ENCODE results near the gene MLH3. TPM values are rescaled to one million over a fixed set of nuclear protein-coding genes. Genes with fewer than 3 reads are reported as not detected.
A peak's percentile ranks its signal among the peaks of the same experiment; 100 is the strongest.
"Not testable (repeated sequence)": the region's sequence is repeated elsewhere in the genome, so short reads cannot be mapped to it uniquely, and the experiment has no call there.

MLH3 gene
- total RNA-seq, 2 donors from 2014 or later: 31.4 to 46.7 TPM

DNA sequence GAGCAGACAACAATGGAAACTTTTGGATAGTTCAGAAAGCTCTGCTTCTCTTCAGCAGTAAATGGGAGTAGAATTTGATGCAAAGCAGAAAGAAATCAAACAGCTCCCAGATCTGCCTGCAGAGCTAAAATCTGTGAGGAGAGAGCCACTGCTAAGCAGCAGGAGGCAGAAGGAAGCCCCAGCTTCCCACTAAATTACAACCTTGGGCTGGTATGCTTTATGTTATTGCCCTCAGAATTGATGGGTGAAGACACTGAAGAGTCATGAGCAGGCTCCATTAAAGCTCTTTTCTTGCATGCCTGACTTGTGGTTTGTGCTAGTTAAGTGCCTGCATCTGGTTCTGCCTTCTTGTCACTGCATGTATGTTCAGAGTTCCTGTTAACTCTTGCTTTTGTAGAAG, 26.5 kb upstream of the MLH3 start:
- peaks cover 8% of the 10 kb centered on the region for H3K36me3 Mint-ChIP-seq (ENCODE audit: low read depth)
- no peak for ATAC-seq (replicated peaks)
- no peak overlapping the region for H3K4me3 Mint-ChIP-seq
- H3K9me3 Mint-ChIP-seq: no peaks in the 10 kb centered on the region
- no peaks in the 10 kb centered on the region for H3K4me1 Mint-ChIP-seq
- H3K27ac Mint-ChIP-seq: no peak overlapping the region
- no peaks in the 10 kb centered on the region for H3K27me3 Mint-ChIP-seq

DNA sequence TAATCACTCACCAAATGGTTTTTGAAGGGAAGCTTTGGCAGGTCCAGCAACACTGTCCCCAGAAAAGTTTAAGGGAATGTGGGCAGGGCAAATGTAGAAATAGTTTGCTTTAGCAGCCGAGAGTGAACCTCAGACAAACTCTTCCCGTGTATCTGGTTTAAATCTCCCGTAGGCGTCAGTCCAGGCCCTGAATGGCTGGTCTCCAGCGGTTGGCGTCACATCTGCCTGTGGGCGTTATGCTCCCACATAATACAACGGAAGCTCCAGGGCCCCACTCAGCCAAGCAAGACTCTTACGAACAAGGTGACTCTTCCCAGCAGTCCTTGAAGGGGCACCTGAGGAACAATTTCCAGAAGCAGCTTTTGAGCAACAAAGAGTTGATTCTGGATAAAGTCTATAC, 19.1 kb upstream of the MLH3 start:
- Mint-ChIP-seq H3K9me3 (no peaks in the 10 kb centered on the region), H3K4me3 (no peak overlapping the region), H3K27ac (no peak overlapping the region), H3K27me3 (no peaks in the 10 kb centered on the region), H3K4me1 (no peaks in the 10 kb centered on the region), H3K36me3 (ENCODE audit: low read depth) (no peaks in the 10 kb centered on the region)
- ATAC-seq (replicated peaks): no peak

DNA sequence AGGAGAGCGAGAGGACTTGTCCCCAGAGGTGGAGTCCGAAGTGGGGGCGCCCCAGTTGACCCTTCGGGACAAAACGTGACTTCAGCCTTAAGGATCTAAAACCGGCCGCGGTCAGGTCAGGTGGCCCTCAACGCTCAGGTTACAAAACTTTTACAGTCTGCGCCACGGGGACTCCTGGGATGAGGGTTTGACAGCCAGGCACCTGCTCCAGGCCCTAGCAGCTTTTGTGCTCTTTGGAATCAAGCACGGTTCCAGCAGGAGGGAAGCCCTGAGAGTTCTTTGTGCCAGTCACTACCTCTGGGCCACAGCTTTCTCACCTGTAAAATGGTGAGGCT, 18.5 kb upstream of the MLH3 start:
- Mint-ChIP-seq H3K4me3 (no peak overlapping the region), H3K27ac (no peak overlapping the region), H3K9me3 (no peaks in the 10 kb centered on the region), H3K4me1 (no peaks in the 10 kb centered on the region), H3K27me3 (no peaks in the 10 kb centered on the region), H3K36me3 (ENCODE audit: low read depth) (no peaks in the 10 kb centered on the region)
- no peak for ATAC-seq (replicated peaks)

GRCh38 chr14:75069121-75069810, 18.0 kb upstream of the MLH3 start, which contains the start of gene ZC2HC1C:
Gene ZC2HC1C (plus strand): TSS chr14:75069641. CDS start chr14:75070574, 933 bp downstream.
- no peaks in the 10 kb centered on the region for H3K36me3 Mint-ChIP-seq (ENCODE audit: low read depth)
- no peaks in the 10 kb centered on the region for H3K4me1 Mint-ChIP-seq
- H3K27ac Mint-ChIP-seq: no peak within 1 kb of the TSS
- no peaks in the 10 kb centered on the region for H3K9me3 Mint-ChIP-seq
- no peak within 1 kb of the TSS for H3K4me3 Mint-ChIP-seq
- peak; percentile 95 for ATAC-seq (replicated peaks)
- H3K27me3 Mint-ChIP-seq: no peaks in the 10 kb centered on the region

DNA sequence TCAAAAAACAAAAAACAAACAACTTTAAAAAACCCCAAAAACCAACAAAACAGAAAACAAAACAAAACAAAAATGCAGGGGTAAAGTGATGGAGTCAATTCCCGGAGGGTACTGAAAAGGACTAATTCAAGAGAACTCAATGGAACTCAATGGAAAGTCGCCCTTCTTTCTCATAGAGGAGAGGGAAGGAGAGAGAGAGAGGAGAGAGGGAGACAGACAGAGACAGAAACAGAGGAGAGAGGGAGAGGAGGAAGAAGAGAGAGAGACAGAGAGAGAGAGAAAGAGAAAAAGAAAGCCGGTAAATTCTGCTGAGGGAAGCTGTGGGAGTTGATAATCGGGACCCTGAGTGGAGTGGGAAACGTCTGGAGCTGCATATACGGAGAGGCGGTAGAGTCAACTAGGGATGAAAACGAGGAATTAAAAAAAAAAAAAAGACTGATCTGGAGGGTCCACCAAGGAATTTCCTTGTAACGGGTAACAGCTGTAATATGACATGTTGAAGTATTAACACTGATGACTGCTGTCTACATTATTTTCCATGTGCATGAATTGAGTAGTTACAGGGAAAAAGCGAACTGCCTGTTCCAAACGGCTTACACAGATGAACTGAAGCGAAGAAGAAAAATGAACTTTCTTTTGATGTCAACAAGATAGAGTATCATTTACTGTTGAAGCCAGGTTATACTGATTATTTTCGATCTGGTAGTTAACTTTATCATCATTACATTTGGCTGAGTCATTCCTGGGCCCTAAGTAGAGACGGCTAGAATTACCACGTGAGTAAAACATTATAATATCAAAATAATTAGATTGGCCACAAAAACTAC, 17.2 kb upstream of the MLH3 start:
- peak; percentile 13 for ATAC-seq (replicated peaks)
- H3K4me3 Mint-ChIP-seq: no peak overlapping the region
- no peaks in the 10 kb centered on the region for H3K4me1 Mint-ChIP-seq
- H3K9me3 Mint-ChIP-seq: no peaks in the 10 kb centered on the region
- no peak overlapping the region for H3K27ac Mint-ChIP-seq
- no peaks in the 10 kb centered on the region for H3K36me3 Mint-ChIP-seq (ENCODE audit: low read depth)
- no peaks in the 10 kb centered on the region for H3K27me3 Mint-ChIP-seq

DNA sequence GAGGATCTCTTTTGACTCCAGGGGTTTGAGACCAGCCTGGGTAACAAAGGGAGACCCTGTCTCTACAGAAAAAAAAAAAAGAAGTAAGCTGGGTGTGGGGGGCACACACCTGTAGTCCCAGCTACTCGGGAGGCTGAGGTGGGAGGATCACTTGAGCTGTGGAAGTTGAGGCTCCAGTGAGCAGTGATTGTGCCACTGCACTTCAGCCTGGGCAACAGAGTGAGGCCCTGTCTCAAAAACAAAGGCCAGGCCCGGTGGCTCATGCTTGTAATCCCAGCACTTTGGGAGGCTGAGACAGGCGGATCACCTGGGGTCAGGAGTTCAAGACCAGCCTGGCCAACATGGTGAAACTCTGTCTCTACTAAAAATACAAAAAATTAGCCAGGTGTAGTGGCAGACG, 16.5 kb upstream of the MLH3 start:
- not testable (repeated sequence) for H3K4me3 Mint-ChIP-seq; H3K27me3 Mint-ChIP-seq; H3K36me3 Mint-ChIP-seq (ENCODE audit: low read depth); ATAC-seq (replicated peaks); H3K27ac Mint-ChIP-seq; H3K4me1 Mint-ChIP-seq; H3K9me3 Mint-ChIP-seq

GRCh38 chr14:75067212-75067611, 15.9 kb upstream of the MLH3 start:
- no peaks in the 10 kb centered on the region for H3K4me1 Mint-ChIP-seq
- no peak overlapping the region for H3K27ac Mint-ChIP-seq
- ATAC-seq (replicated peaks): no peak
- no peaks in the 10 kb centered on the region for H3K27me3 Mint-ChIP-seq
- no peak overlapping the region for H3K4me3 Mint-ChIP-seq
- no peaks in the 10 kb centered on the region for H3K9me3 Mint-ChIP-seq
- H3K36me3 Mint-ChIP-seq (ENCODE audit: low read depth): no peaks in the 10 kb centered on the region

- no peaks in the 10 kb centered on the region for H3K4me1 Mint-ChIP-seq
- no peak for ATAC-seq (replicated peaks)
- H3K36me3 Mint-ChIP-seq (ENCODE audit: low read depth): peaks cover 2% of the 10 kb centered on the region
- H3K9me3 Mint-ChIP-seq: no peaks in the 10 kb centered on the region
- no peaks in the 10 kb centered on the region for H3K27me3 Mint-ChIP-seq
- H3K27ac Mint-ChIP-seq: no peak overlapping the region
- H3K4me3 Mint-ChIP-seq: no peak overlapping the region
Observed at GRCh38 chr14:75066691-75067090, 15.4 kb upstream of the MLH3 start.

- peak overlapping the region; percentile 94 for H3K27ac Mint-ChIP-seq
- no peaks in the 10 kb centered on the region for H3K27me3 Mint-ChIP-seq
- H3K9me3 Mint-ChIP-seq: no peaks in the 10 kb centered on the region
- H3K4me3 Mint-ChIP-seq: peak overlapping the region; percentile 99
- peaks cover 27% of the 10 kb centered on the region for H3K36me3 Mint-ChIP-seq (ENCODE audit: low read depth)
- H3K4me1 Mint-ChIP-seq: peaks cover 11% of the 10 kb centered on the region
- ATAC-seq (replicated peaks): peak; percentile 13
Observed at GRCh38 chr14:75064205-75064567, 12.9 kb upstream of the MLH3 start.

DNA sequence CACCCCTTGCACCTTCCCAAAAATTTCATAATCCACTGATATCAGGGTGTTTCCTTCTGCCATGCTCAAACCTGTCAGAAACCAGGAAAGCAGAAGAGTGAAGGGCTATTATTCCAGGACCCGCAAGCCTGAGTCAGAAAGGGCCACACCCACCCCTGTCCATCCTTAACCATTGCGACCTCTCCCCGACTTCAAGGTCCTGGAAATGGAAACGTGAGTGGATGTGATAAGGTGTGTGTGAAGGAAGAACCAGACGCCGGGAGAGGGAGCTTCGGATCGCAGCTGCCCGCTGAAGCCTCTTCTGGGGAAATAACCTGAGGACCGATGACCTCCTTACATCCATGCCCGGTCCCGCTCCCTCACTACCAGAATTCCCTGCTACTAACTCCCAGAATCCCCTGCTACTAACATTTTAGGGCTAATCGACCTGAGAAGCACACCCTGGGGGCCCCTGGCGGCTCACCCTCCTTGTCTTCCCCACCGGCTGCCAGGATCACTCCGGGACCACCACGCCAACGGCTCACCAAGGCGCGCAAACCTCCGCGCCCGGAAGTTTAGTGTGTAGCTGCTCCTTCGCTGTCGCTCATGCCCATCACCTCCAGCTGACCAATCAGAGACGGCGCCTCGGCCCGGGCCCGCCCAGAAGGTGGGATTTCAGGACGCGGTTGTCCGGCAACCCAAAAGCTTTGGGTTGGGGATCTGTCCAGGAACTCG, 12.4 kb upstream of the MLH3 start, which contains the start of gene ACYP1:
TSS of gene ACYP1 (minus strand) at position 534 of the 714 bp plus-strand sequence. CDS start at position 63, 471 bp downstream.
- Mint-ChIP-seq H3K36me3 (ENCODE audit: low read depth) (peaks cover 32% of the 10 kb centered on the region), H3K27me3 (no peaks in the 10 kb centered on the region), H3K27ac (peak within 1 kb of the TSS; percentile 94), H3K9me3 (no peaks in the 10 kb centered on the region), H3K4me3 (peak within 1 kb of the TSS; percentile 99), H3K4me1 (peaks cover 11% of the 10 kb centered on the region)
- peak; percentile 99 for ATAC-seq (replicated peaks)

DNA sequence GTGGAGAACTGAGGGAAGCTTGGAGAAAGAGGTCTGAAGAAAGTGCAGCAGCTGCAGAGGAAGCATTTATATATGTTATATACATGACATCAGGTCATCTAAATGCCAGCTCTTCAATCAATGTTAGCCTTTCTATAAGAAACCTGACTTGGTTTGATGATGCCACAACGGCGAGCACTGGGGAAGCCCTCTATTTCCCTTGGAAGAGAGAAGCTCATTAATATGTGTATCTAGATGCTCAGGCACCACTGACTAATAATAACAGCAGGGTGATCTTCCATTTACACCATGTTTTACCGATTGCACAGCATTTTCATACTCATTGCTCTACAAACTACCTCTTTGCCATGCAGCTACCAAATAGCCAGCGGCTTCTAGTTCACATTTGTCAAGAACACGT, 11.7 kb upstream of the MLH3 start:
- Mint-ChIP-seq H3K4me3 (peak overlapping the region; percentile 99), H3K27ac (peak overlapping the region; percentile 94), H3K36me3 (ENCODE audit: low read depth) (peaks cover 36% of the 10 kb centered on the region), H3K9me3 (no peaks in the 10 kb centered on the region), H3K4me1 (peaks cover 11% of the 10 kb centered on the region), H3K27me3 (no peaks in the 10 kb centered on the region)
- peak; percentile 12 for ATAC-seq (replicated peaks)

DNA sequence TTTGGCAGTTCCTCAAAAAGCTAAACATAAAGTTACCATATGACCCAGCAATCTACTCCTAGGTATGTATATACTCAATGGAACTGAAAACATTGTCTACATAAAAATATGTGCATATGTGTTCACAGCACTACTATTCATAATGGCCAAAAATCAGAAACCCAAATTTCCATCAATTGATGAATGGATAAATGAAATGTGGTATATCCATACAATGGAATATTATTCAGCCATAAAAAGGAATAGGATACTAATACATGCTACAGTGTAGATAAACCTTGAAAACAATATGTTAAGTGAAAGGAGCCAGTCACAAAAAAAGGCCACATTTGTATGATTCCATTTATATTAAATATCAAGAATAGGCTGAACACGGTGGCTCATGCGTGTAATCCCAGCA, 9.2 kb upstream of the MLH3 start:
- Mint-ChIP-seq H3K4me1 (peaks cover 17% of the 10 kb centered on the region), H3K9me3 (no peaks in the 10 kb centered on the region), H3K36me3 (ENCODE audit: low read depth) (peaks cover 51% of the 10 kb centered on the region), H3K27ac (no peak overlapping the region), H3K27me3 (no peaks in the 10 kb centered on the region), H3K4me3 (peak overlapping the region; percentile 99)
- no peak for ATAC-seq (replicated peaks)

DNA sequence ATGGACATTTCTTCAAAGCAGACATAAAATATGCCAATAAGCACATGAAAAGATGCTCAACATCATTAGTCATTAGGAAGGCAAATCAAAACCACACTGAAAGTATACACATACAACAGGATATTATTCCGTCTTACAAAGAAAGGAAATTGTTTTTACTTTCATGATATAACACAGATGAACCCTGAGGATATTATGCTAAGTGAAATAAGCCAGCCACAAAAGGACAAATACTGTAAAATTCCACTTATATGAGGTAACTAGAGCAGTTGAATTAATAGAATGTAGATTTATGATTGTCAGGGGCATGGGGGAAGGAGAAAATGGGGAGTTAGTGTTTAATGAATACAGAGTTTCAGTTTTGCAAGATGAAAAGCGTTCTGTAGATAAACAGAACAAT, 8.4 kb upstream of the MLH3 start:
- Mint-ChIP-seq H3K9me3 (no peaks in the 10 kb centered on the region), H3K36me3 (ENCODE audit: low read depth) (peaks cover 56% of the 10 kb centered on the region)
- no peak for ATAC-seq (replicated peaks)

GRCh38 chr14:75054421-75054820, 3.2 kb upstream of the MLH3 start:
- Mint-ChIP-seq H3K27ac (peak overlapping the region; percentile 98), H3K36me3 (ENCODE audit: low read depth) (peaks cover 67% of the 10 kb centered on the region), H3K4me3 (no peak overlapping the region), H3K9me3 (no peaks in the 10 kb centered on the region), H3K4me1 (peaks cover 6% of the 10 kb centered on the region), H3K27me3 (no peaks in the 10 kb centered on the region)
- no peak for ATAC-seq (replicated peaks)

More for the DNA sequence above, 8.4 kb upstream of the MLH3 start:
- H3K4me3 Mint-ChIP-seq: no peak overlapping the region
- H3K27ac Mint-ChIP-seq: no peak overlapping the region
- no peaks in the 10 kb centered on the region for H3K27me3 Mint-ChIP-seq
- peaks cover 17% of the 10 kb centered on the region for H3K4me1 Mint-ChIP-seq
